Activated CD8-positive, alpha-beta memory T cell treated with anti-CD3 and anti-CD28 coated beads for 24 hours (primary cell): Measurements from ENCODE around the gene KIF21B.

ENCODE experiments used
- DNase-seq: peaks from one replicate; pipeline ENCODE4 v3.0.0-alpha.2; 2020

KIF21B gene

DNA sequence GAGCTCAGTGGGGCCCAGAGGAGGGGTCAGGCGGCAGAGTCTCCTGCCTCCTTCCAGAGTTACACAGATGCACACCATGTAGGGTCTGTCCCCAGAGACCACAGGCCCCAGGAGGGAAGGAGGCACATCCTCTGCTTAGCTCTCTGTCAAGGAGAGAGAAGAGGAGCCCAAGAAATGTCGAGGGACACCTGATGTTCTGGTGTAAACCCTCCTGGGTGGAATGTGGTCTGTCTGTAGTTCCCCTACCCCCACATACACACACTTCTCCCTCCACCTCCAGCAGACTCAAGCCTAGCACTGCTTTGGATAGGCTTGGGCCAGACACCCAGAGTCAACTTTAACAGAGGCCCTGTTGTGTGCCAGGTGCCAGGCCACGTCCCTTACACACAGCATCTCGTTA lies 34.2 kb downstream of the KIF21B start:
- DNase-seq = no peak

DNA sequence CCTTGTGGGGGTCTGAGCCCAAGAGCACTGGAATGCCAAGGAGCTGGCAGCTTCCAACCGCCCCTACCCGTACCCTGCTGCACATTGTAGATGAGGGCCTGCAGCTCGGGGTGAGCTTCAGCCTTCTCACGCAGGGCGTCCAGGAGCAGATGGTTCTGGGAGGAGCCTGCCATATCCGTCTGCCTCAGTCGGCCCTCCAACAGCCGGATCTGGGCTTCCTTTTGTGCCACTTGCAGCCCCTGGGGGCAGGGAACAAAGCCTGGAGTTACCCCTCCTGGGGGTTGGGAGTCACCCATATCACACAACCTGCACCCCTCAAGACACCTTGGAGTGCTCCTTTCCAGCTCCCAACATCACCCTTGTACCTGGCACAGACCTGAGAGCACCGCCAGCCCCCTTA lies 34.8 kb downstream of the KIF21B start:
- DNase-seq = no peak

DNA sequence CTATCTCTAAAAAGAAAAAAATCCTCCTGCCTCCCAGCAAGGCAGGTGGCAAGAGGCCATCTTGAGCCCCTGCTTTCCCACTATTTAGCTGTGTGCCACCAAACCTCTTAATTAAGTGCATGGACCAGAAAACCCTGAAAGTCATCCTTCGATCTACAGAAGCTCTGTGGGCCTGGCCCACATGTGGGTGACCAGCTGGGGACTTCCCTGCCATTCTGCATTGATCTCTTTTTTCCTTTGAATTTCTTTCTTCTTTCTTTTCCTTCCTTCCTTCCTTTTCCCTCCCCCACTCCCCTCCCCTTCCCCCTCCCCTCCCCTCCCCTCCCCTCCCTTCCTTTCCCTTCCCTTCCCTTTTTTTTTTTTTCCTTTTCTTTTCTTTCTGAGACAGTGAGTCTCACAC lies 38.0 kb downstream of the KIF21B start:
- DNase-seq = no peak

DNA sequence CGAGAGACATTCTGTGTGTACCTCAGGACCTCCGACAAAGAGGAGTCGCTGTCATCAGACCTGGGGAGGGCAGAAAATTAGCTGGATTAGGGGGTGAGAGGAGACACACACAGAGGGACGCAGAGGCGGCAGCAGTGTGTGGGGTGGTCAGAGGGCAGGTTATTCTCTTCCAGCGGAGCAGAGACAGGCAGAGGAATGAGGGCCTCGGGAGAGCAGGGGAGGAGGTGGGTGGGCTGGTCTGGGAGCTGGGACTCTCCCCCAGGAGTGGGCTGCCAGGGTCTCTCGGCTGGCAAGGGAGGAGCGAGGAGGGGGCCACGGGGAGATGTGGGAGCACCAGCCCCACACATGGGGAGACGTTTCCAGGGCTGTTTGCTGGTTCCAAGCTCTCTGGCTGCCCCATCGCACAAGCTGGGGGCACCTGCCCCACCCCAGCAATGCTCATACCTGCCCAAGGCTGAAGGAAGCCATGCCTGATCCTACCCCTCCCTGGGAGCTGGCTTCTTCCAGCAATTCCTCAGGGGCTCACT lies 40.4 kb downstream of the KIF21B start:
- DNase-seq = no peak

DNA sequence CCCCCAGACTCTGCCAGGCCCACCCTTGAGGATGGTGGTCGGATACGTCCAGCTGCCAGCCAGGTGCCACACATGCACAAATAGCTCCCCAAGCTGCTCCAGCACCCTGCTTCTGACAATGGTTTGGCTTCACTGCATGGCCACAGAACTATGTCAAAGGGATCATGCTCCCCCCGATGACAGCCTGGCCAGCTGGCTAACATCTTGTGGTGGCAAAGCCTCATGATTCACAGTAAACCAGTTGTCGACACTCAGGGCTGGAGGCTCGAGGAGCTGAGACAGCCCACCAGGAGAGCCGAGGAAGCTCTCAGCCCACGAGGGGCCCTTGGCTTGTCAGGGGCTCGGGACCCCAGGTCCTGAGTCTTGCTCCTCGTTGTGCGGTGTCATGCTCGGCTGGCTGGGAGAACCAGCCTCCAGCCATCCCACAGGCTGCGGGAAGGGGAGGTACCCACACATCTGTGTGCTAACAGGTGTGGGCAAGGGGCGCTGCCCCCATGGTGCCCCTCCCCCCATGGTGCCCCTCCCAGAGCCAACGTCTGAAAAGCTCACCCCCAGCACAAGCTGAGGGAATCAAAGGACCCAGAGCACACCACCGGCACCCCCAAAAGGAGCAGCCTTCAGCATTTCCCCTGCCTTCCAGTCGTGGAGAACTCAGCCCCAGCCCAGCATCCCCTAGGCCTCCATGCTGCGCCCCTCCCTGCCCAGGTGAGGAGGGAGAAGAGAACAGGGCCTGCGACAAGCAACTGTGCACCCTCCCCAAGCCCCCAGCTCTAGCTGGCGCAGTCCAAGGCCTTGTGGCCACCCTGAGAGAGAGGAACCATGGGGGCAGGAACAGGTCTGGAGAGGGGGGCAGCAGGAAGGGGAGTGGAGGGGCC lies 41.2 kb downstream of the KIF21B start:
- no peak for DNase-seq

DNA sequence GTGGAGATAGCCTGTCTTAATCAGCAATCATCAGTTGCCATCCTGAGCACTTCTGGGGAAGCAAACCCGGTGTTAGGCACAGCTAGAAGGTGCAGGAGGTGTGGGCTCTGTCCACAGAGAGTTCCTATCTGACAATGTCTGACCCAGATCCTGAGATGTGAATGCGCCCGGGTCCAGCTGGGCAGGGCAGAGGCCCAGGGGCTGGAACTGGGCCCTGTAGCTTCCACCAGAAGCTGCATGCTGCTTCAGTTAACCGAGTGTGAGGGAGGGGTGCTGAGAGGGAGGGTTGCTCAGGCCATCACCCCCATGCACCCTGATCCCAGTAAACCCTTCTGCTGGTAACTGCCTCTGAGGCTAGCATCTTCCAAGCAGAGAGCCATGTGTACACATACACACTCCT lies 42.2 kb downstream of the KIF21B start:
- no peak for DNase-seq

DNA sequence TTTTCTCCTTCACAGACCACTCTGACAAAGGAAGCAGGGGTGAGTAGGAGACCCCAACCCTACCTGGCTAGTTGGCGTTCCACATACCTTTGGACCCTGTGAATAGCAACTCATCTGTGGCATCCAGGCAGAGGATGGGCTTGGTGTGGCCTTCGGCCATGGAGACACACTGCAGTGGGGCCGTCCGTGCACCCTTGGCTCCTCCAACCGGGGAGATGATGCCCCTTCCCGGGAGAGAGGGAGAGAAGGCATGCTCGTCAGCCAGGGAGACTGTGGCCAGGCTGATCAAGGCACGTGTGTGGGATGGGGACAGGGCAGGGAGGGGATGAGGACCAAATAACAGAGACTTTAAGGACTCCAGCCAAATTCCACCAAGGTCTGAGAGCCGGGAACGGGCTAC lies 42.6 kb downstream of the KIF21B start:
- no peak for DNase-seq

DNA sequence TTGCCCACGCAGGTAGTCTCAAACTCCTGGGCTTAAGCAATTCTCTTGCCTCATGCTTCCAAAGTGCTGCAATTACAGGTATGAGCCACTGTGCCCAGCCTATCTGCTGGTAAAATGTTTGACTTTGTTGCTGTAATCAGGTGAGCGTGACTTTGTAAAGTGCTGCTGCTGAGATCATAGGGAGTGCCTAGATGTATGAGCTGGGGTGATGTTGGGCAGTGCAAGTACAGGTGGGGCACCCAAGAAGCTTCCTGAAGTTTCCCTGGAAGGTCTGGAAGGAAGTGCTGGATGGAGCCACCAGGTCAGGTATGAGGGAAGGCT lies 43.1 kb downstream of the KIF21B start:
- DNase-seq = no peak

DNA sequence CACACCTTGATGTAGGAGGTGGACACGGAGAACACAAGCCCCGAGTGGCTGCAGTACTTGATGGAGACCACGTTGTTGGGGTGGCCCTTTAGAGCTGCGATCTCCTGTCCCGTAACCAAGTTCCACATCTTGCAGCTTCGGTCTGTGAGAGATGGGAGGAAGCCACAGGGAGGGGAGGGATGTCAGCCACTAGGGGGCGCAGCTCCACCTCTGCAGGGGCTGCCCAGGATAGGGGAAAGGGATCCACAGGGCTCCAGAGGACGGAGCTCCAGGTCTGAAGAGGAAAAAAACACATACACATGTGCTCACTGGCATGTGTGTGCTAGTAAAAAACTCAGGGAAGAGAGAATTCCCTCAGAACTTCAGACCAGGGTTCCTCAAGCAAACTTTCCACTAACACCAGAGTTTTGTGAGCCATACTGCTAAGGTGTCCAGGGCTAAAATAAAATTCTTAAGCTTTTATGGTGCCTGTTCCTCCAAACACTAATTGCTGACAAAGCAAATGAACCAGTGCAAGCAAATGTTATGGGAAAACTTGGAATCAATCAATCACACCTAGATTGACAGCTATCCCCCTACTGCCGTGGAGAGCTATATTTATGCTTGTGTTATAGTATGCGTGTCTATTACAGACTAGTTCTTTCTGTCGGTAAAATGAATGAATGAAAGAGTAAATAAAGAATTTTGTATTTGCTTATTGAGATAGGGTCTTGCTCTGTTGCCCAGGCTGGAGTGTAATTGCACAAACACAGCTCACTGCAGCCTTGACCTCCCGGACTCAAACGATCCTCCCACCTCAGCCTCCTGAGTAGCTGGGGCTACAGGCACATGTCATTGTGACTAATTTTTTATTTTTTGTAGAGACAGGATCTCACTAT lies 43.7 kb downstream of the KIF21B start:
- DNase-seq = peak; percentile 86

DNA sequence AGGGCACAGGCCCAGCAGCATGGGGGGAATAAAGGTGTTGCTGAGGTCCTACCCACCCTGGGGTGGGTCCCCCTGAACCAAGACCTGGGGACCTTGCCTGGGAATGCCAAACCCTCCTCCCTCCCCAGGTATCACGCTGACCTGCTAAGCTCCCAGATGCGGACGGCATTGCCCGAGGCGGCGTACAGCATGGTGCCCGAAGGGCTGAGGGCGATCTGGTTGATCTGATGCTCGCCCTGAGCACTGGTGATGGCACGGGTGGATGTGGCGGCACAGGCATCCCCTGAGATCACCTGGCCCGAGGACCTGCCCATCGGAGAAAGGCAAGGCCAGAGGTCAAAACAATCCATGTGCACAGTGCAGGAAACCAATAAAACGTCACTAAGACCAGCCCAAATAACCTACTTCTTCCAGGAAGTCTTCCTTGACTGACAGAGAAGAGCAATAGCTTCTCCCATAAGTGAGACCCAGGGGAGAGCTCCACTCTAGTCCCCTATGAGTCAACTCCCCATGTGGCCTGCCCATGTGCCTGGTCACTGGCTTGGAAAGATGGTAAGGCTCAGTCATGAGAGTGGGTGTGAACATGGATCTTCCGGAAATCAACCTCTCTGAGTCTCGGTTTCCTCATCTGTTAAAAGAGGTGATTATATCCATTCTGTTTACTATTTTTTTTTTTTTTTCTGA lies 46.3 kb downstream of the KIF21B start:
- DNase-seq = no peak

DNA sequence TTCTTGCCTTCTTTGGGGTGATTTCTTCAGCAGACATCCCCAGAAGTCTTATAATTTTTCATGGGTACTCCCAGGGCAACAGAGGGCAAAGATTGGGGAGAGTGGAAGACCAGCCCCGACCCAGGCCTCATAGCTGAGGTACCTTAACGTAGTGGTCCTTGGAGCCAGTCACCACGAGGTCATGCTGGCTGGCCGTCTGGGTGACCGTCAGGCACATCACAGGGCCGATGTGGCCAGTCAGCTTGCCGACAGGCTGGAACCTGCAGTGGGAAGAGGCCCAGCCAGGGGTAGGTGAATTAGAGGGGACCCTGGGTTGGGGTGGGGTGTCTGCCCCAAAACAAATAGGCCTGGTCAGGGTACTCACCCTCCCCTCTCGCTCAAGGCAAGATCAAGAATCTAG lies 46.9 kb downstream of the KIF21B start:
- DNase-seq = no peak

DNA sequence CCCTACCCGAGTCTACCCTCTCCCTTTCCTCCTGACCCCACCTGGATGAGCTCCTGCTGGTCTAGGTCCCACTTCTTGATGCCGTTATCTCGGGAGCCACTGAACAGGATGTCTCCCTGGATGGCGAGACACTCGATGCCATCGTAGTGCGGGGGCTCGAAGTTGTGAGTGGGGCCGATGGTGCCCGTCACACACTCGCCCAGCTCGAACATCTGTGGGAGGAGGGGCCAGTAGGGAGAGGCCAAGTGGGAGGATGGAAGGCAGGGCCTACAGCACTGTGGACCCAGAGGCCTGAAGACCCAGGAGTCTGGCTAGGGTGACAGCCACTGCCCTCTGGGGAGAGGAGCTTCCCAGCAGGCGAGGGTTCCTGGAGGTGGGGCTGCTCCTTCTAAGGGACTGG lies 48.1 kb downstream of the KIF21B start:
- DNase-seq = no peak

DNA sequence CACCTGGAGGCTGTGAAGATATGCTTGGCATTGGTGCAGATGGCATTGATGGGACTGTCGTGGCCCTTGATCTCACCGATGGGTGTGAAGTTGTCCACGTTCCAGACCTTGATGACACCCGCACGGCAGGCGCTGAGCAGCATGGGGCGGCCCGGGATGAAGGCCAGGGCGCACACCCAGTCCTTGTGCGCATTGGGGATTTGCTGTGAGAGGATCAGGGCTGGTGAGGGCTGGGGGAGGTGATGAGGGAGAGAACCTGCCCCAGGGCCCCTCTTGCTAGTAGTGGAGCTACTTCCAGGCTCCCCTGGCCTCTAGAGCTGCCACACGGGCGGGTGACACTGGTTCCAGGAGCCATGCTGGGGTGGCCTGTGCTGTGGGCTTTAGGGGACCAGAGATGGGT lies 48.8 kb downstream of the KIF21B start:
- DNase-seq = no peak

DNA sequence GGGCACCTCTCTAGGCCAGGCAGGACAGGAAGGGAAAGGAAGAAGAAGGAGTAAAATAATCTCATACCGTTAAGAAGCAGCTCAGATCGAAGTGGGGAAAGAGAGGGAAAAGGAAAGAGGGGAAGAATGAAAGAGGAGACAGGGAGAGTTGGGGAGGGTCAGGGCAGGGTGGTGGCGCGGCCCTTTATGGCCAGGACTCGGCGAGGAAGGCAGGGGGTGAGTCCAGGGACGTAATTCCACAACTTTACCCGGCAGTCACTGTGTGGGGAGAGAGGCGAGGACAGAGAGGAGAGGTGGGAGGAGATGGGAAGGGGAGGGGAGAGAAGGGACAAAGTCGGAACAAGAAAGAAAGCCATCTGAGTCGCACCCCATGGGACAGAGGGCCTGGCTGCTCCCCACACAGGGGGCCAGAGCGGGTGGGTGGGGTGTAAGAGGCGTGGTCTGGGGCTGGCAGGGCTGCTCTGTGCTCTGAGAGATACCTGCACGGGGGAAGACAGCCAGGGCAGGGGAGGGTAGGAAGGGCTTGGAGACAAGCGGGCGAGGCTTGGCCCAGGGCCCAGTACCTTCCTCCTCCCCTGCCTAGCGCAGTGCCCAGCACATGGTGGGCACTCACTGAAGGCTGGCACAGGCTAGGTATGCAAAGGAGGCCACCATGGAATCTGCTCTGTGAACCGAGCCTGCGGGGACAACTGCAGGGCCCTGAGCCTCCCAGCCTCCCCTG lies 49.4 kb downstream of the KIF21B start:
- no peak for DNase-seq

DNA sequence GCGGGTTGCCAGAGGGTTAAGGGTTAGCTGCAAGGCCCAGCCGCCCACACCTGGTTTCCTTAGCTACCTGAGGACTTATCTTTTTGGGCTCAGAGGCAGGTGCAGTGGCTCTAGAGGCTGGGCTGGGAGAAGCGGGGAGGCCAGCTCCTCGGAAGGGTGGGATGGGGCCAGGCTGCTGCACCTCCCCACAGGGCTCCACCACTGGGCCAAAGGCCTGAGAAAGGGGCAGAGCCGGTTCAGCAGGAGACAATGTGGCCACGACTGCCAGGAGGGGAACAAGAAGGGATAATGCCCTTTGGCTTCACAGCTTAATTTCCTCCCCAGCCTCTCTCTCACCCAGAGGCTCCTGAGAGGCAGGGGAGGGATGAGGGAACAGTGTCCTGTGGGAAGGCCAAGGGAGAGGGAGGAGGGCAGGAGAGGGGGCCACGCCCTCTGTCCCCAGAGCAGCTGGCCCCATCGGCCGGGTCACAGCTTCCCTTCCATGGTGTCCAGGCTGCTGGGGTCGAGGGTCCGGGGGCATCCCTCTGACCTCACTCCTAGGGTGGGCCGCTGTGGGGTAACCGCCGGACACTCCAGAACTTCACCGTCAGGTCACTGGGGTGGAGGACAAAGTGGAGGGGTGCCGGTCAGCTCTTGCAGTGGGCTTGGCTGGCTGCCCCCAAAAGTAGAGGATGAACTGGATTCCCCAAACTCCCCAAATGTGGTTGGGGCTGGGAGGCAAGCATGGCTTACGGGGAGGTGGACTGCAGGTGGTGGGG lies 50.4 kb downstream of the KIF21B start:
- DNase-seq = no peak

DNA sequence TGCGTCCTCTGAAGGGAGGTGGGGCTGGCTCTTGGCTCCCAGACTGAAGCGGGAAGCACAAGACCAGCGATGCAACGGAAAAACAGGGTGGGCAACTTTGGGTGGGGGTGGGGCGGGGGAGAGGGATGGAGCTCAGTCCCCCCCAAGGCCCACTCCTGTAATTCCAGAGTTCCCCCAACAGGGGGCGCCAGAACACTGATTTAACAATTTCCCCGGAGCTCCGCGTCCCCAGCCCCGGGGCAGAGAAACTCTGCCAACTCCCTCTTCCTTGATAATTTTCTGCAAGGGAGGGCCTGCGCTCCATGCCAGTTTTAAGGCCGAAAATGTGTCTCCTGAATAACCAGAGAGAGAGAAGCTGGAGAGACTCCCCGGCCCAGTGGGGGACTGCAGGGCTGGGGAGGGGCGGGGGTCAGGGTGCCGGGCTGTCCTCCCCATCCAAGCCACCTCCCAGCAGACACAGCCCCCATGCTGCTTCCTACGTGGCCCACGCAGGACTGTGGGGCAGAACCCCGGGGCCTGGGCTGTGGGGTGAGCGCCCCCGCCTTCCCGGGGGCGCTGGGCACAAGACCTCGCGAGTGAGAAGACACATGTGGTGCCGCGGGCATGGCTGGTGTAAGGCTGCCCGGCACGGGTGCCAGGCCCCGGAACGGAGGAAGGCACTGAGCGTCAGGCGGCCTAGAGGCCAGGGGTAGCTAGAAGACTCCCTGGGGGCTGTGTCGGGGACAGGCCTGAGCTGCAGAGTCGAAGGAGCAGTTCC lies 51.4 kb downstream of the KIF21B start:
- peak; percentile 87 for DNase-seq

DNA sequence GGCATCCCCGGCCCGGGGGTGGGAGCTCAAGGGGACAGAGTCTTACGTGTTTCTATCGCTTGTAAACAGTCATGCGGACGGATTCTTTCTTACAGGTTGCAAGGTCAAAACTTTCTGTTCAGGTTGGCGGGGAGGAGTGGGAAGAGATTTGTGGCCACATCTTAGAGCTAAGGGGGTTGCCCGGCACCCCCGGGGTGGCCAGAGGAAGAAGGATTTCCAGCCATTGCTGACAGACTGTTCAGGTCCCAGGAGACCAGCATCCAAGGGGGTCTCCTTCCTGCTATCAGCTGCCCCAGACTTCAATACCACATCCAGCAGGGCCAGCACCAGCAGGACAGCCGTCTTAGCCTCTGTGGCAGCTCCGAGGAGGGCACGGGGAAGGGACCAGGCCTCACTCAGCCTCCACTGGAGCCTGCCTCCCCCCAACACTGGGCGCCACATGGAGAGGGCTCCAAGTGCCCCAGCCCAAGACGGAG lies 52.0 kb downstream of the KIF21B start:
- no peak for DNase-seq

DNA sequence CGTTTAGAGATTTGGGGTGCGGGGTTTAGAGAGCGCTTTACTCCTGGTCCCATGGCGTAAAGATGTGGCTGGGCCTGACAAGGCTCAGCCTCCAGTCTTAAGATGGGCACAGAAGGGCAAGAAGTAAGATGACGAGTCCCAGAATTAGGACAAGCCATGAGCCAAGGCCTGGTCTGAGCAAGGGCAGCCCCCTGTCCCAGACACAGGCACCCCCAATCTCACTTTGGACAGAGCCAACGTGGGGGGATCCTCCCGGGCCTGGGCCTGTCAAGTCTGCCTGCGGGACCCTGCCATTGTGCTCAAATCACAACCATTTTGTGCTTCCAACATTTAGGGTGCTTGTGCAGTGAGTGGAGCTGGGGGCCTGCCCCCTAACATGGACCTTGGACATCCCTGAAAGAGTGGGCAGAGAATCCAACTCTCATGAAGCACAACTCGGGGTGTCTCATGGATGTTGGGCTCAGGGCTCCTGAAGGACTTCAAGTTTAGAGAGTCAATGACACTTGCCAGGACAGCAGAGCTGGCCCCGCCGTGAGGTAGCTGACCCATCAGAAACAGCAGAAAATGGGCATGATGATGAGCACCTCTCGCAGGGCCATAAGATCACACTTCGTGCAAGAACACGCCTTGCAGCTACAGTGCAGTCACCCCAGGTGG lies 52.6 kb downstream of the KIF21B start:
- DNase-seq = no peak

DNA sequence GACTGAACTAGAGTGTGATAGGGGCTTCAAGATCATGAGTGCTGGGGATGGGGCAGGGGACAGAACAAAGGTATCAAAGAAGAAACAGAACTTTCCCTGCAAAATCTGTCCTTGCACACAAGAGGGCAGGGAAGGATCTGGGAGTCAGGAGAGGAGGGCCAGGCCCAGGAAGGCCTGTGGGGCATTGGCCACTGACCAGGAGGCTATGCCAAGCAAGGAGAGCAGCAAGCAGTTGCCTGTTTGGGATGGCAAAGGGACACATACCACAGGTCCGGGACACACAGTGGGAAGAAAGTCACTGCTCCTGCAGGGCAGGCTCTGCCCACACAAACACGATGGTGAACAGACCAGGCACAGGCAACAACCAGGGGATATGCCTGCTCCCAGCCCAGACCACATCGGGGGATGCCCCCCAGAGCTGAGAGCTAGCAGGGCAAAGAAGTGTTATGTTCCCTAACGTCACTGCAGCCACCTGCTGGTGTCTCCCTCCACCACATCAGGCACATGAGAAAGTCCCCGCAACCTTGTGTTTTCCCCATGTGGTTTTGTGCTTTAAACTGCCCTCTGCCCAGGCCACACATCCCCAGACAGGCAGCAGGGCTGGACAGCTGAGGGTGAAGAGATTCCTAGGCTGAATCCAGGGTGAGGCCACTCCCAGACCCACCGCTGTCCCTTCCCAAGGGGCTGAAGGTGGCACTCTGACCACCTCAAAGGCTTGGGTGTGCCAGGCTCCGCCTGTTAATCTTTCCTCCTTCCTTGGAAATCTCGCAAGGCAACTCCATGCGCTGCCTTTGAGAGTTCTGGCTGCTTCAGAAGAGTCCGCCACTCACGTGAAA lies 53.6 kb downstream of the KIF21B start:
- DNase-seq = peak; percentile 68
